GM12872 (cell line): ENCODE results near the gene ALPP.

Experiments
- CTCF ChIP-seq: IDR thresholded peaks from 3 replicates; pipeline ENCODE4 v1.5.1; 2011; ENCODE audit warnings: low read depth, mild to moderate bottlenecking, low read length, moderate library complexity; ENCODE audit not compliant: insufficient read depth

ALPP gene

DNA sequence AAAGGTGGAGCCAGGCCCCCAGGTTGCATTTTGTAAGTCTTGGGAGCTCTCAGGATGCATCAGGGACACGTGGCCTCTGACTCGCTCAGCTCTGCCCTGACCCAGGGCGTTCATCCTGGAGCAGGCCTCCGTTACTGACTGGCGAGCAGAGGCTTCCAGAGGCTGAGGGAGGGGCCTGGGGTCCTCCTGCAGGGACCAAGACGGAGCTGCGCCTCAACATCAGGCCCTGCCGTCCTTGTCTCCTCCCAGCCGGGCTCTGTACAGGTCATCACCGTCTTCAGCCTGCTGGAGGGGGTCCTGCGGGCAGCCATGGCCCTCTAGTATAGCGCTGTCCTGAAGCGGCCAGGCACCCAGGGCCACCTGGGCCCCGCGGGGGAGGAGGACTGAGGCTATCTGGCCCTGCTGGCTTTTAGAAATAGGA is 10.2 kb upstream of the ALPP start:
- TF ChIP-seq CTCF, result no peak

GRCh38 chr2:232369126-232369951 is 9.2 kb upstream of the ALPP start:
- TF ChIP-seq CTCF, result no peak

GRCh38 chr2:232372231-232373208 is 6.0 kb upstream of the ALPP start:
- no peak for TF ChIP-seq CTCF

DNA sequence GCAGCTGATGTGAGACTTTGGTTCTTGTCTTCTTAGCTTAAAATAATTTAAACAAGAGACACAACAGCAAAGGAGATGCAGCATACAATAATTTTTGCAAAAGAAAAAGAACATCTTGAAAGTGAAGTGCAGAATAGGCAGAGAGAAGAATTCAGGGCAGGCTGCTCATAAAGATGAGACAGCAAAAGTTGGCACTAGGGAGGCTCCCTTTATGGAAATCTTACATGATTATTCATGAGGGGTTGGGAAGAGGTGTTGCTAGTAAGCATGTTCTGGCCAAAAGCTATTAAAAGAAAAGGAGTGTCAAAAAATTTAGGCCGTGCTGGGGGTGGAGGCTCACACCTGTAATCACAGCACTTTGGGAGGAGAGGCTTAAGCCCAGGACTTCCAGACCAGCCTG is 4.2 kb upstream of the ALPP start:
- TF ChIP-seq CTCF, result no peak

- no peak for TF ChIP-seq CTCF
These were observed 3.4 kb upstream of the ALPP start for GRCh38 chr2:232375164-232375563.

DNA sequence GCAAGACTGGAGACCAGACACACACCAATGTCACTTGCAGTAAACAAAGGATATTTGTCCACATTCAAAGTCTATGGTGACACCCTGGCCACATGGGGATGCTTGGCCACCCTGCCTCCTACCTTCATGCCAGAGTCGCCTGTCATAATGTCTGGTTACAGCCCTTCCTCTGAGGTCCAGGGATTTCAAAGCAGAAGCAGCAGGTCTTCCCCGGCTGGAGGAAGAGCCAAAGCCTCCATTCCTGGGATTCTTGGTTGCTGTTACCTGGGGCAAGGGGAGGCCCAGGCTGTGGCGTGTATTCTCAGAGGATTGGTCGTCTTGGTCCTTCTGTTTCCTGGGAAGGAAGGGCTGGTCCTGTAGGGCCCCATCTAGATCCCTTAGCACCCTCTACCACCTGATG is 2.3 kb upstream of the ALPP start:
- TF ChIP-seq CTCF, result no peak

DNA sequence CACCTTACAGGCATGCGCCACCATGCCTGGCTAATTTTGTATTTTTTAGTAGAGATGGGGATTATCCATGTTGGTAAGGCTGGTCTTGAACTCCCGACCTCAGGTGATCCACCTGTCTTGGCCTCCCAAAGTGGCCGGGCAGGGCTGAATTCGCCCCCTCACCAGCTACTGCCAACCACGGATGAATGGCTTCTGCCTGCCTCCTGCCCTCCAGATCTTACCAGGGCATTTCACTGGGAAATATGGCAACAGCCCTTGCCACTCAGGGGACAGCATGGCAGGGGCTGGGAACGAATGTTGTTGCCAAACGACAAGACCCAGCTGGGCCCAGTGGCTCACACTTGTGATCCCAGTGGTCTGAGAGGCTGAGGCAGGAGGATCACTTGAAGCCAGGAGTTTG is 1.8 kb upstream of the ALPP start:
- TF ChIP-seq CTCF, result no peak
